Upper lobe of right lung (tissue), 1 donor: ENCODE results near the gene OR9K2. TPM values are rescaled to one million over a fixed set of nuclear protein-coding genes. Genes with fewer than 3 reads are reported as not detected.
"Not testable (repeated sequence)": the region's sequence is repeated elsewhere in the genome, so short reads cannot be mapped to it uniquely, and the experiment has no call there.

ENCODE experiments used
- ATAC-seq: fragments of 200-7000 bp; cut with Tn5 transposase; one replicate; pipeline ENCODE4 v1.9.1; 2020; ENCODE audit warnings: mild to moderate bottlenecking, moderate library complexity
- DNase-seq: peaks from one replicate; pipeline ENCODE4 v3.0.0-alpha.2; 2020
- H3K27ac ChIP-seq: fragments of 200-600 bp; one replicate; pipeline ENCODE4 v1.8.0; 2022
- H3K27me3 ChIP-seq: fragments of 200-600 bp; one replicate; pipeline ENCODE4 v1.8.0; 2022; ENCODE audit warnings: mild to moderate bottlenecking
- H3K36me3 ChIP-seq: fragments of 200-600 bp; one replicate; pipeline ENCODE4 v1.8.0; 2022
- H3K4me1 ChIP-seq: fragments of 200-600 bp; one replicate; pipeline ENCODE4 v1.8.0; 2022
- H3K4me3 ChIP-seq: fragments of 200-600 bp; one replicate; pipeline ENCODE4 v1.8.0; 2022; ENCODE audit warnings: mild to moderate bottlenecking
- H3K9me3 ChIP-seq: fragments of 200-600 bp; one replicate; pipeline ENCODE4 v1.8.0; 2022
- CTCF ChIP-seq: fragments of 200-600 bp; IDR thresholded peaks from one replicate; pipeline ENCODE4 v1.8.0; 2022; ENCODE audit warnings: antibody characterized with exemption
- intact Hi-C: fragments of 100-400 bp; cut with DNase I; formaldehyde crosslinking; loops from one replicate; pipeline ENCODE4 v1.11.0; 2022
- total RNA-seq: library from RNA; stranded (reverse); fragmentation: NEBNext Ultra II Directional; extraction: Animal tissue kit (Norgen Biotek cat#: 25700); gene quantifications from one replicate; pipeline ENCODE4 v1.2.1, GENCODE V29; 2021
- donor health status: DM: no; HTN: yes; CAD: no; lungs with severe emphysema.

Gene OR9K2
- total RNA-seq, 1 donor from 2014 or later: not detected

- H3K4me3 ChIP-seq: no peak overlapping the region
- H3K27me3 ChIP-seq: no peaks in the 10 kb centered on the region
- ATAC-seq (peak; percentile 79), DNase-seq (no peak)
- H3K36me3 ChIP-seq: no peaks in the 10 kb centered on the region
- intact Hi-C loops: no loop called here
- H3K4me1 ChIP-seq: no peaks in the 10 kb centered on the region
- no peak overlapping the region for H3K27ac ChIP-seq
- no peaks in the 10 kb centered on the region for H3K9me3 ChIP-seq
- peak; percentile 75 for TF ChIP-seq CTCF
Observed at GRCh38 chr12:55142669-55143565, 16.7 kb downstream of the OR9K2 start.

- no peak overlapping the region for H3K4me3 ChIP-seq
- H3K9me3 ChIP-seq: no peaks in the 10 kb centered on the region
- DNase-seq: no peak
- intact Hi-C loops: no loop called here
- ATAC-seq: no peak
- H3K36me3 ChIP-seq: no peaks in the 10 kb centered on the region
- peak; percentile 2 for TF ChIP-seq CTCF
- no peaks in the 10 kb centered on the region for H3K27me3 ChIP-seq
- H3K27ac ChIP-seq: no peak overlapping the region
- H3K4me1 ChIP-seq: no peaks in the 10 kb centered on the region
Observed at GRCh38 chr12:55143566-55143870, 17.3 kb downstream of the OR9K2 start.

DNA sequence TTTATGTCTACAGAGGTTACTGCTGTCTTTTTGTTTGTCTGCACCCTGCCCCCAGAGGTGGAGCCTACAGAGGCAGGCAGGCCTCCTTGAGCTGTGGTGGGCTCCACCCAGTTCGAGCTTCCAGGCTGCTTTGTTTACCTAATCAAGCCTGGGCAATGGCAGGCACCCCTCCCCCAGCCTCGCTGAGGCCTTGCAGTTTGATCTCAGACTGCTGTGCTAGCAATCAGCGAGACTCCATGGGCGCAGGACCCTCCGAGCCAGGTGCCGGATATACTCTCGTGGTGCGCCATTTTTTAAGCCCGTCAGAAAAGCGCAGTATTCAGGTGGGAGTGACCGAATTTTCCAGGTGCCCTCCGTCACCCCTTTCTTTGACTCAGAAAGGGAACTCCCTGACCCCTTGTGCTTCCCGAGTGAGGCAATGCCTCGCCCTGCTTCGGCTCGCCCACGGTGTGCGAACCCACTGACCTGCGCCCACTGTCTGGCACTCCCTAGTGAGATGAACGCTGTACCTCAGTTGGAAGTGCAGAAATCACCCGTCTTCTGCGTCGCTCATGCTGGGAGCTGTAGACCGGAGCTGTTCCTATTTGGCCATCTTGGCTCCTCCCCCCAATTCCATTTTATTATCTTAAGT is 40.9 kb downstream of the OR9K2 start:
- intact Hi-C loops, H3K27ac ChIP-seq, H3K4me1 ChIP-seq, H3K4me3 ChIP-seq, ATAC-seq, H3K27me3 ChIP-seq, H3K9me3 ChIP-seq, H3K36me3 ChIP-seq, DNase-seq: not testable (repeated sequence)

- TF ChIP-seq CTCF: no peak
- Histone ChIP-seq H3K27me3 (no peaks in the 10 kb centered on the region), H3K36me3 (no peaks in the 10 kb centered on the region), H3K9me3 (no peaks in the 10 kb centered on the region), H3K4me3 (no peak overlapping the region), H3K27ac (no peak overlapping the region), H3K4me1 (no peaks in the 10 kb centered on the region)
- ATAC-seq: no peak
- intact Hi-C loops: no loop called here
- no peak for DNase-seq
Observed at GRCh38 chr12:55171445-55171844, 45.2 kb downstream of the OR9K2 start.

DNA sequence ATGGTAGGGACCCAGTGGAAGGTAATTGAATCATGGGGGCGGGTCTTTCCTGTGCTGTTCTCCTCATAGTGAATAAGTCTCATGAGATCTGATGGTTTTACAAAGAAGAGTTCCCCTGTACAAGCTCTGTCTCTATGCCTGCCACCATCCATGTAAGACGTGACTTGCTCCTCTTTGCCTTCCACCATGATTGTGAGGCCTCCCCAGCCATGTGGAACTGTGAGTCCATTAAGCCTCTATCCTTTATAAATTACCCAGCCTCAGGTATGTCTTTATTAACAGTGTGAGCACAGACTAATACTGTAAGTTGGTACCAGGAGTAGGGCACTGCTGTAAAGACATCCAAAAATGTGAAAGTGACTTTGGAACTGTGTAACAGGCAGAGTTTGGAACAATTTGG is 45.6 kb downstream of the OR9K2 start:
- ATAC-seq, H3K36me3 ChIP-seq, DNase-seq, H3K4me1 ChIP-seq, H3K27ac ChIP-seq, H3K27me3 ChIP-seq, H3K9me3 ChIP-seq, intact Hi-C loops, H3K4me3 ChIP-seq: not testable (repeated sequence)

- ATAC-seq (no peak), DNase-seq (no peak)
- H3K9me3 ChIP-seq: no peaks in the 10 kb centered on the region
- no peaks in the 10 kb centered on the region for H3K27me3 ChIP-seq
- H3K4me3 ChIP-seq: no peak overlapping the region
- no peak for TF ChIP-seq CTCF
- H3K27ac ChIP-seq: no peak overlapping the region
- no peaks in the 10 kb centered on the region for H3K4me1 ChIP-seq
- intact Hi-C loops: no loop called here
- H3K36me3 ChIP-seq: no peaks in the 10 kb centered on the region
Observed at GRCh38 chr12:55172686-55173085, 46.5 kb downstream of the OR9K2 start.
